ENCODE data around the gene FABP6.
"Not testable (repeated sequence)": the region's sequence is repeated elsewhere in the genome, so short reads cannot be mapped to it uniquely, and the experiment has no call there.

FABP6 gene

DNA sequence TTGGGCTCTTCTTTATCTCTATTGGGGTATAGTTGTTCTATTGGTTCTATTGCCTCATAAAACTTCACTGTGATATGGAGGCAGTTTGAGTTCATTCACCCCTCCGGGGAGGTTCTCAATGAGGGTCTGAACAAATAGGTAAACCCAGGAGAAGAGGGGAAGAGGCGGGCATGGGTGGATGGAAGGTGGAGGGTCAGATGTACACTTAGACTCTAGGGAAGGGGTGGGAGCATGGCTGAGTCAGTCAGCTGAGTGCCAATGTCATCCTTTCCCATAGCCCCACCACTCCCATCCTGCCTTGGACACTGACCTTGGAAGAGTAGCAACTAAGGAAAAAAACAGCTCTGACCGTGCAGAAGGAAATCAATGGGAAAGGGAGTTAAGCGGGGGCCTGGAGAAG lies 9.9 kb upstream of the FABP6 start:
- no peak for DNase-seq (ENCODE audit: low spot score)

DNA sequence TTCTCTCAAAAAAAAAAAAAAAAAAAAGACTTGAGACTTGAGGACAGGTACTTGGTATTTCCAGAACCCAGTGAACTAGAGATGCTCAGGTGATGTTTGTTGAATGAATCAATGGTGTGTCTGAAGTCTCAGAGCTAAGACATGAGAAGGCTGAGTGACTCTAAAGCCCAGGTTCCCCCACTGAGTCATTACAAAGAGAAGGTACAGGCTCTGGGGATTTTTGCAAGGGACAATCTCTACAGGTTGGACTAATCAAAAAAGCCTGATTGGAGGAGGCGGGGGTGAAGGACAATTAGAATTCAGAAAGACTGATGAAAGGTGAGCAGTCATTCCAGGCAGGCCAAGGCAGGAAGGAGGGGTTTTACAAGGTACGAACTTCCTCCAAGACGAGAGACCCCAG lies 8.2 kb upstream of the FABP6 start:
- no peak for DNase-seq (ENCODE audit: low spot score)

DNA sequence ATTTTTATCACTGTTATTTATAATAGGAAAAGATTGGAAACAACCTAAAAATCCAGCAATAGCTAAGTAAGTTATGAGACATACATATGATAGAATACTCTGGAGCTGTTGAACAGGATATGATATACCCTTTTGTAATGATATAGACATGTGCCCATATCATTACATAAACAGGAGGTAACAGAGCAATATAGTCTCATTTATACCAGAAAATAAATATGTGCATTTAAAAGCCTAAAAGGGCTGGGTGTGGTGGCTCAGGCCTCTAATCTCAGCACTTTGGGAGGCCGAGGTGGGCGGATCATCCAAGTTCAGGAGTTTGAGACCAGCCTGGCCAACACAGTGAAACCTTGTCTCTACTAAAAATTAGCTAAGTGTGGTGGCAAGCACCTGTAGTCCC lies 2.3 kb upstream of the FABP6 start:
- DNase-seq (ENCODE audit: low spot score) = no peak

GRCh38 chr5:160230686-160231527 lies 1.6 kb downstream of the FABP6 start:
- no peak for DNase-seq (ENCODE audit: low spot score)

GRCh38 chr5:160231783-160232342 lies 2.6 kb downstream of the FABP6 start:
- DNase-seq (ENCODE audit: low spot score) = no peak

- no peak for DNase-seq (ENCODE audit: low spot score)
These were observed 3.9 kb downstream of the FABP6 start for GRCh38 chr5:160233215-160233614.

DNA sequence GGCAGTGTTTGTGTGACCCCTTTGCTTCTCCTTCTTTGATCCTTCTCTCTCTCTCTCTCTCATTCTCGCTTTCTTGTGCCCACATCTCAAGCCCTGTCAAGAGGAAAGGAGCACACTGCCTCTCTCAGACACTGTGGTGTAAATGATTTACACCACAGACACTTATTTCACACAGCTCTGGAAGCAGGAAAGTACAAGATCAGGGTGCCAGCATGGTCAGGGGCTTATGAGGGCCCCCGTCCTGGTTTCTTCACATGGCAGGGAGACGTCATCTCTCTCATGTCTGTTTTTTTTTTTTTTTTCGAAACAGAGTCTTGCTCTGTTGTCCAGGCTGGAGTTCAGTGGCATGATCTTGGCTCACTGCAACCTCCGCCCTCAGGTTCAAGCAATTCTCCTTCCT lies 6.4 kb downstream of the FABP6 start:
- no peak for DNase-seq (ENCODE audit: low spot score)

DNA sequence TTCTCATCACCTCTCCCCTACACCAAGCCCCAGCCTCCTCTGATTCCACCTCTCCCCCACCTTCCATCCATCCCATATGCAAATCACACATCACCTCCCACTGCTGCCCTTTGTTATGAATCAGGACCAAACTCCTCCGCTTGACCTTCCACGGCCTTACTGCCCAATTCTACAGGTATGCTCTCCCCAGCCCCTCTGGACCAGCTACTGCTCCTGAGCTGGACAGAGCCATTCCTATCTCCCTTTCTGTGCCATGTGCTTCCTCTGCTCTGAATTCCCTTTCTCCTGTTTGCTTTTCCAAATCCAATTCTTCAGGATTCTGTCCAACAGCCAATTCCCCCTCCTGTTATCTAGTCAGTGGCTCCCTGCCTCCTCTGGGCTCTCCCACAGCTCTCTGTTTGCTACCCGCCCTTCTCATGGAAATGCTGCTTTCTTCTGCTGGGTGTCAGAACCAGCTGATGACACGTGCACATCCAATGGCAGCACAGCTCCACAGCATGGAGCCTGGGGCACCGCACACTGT lies 8.3 kb downstream of the FABP6 start:
- no peak for DNase-seq (ENCODE audit: low spot score)

DNA sequence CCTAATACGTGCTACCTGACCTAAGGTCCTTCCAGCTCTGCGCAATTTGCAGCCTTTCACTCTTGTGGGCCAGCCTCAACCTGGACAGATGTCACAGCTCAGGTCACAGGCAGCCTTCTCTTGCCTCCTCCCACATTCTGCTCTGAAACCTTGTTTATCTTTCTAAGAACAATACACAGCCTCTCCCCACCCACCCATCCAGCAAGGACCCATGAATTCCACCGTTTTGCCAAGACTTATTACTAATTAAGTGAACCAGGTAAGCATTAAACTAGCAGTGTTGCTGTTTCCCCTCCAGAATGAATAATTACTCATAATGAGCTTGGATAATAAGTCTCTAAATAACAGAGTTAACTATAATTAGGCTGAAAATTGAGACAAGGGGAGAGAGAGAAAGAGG lies 11.0 kb downstream of the FABP6 start:
- no peak for DNase-seq (ENCODE audit: low spot score)

DNA sequence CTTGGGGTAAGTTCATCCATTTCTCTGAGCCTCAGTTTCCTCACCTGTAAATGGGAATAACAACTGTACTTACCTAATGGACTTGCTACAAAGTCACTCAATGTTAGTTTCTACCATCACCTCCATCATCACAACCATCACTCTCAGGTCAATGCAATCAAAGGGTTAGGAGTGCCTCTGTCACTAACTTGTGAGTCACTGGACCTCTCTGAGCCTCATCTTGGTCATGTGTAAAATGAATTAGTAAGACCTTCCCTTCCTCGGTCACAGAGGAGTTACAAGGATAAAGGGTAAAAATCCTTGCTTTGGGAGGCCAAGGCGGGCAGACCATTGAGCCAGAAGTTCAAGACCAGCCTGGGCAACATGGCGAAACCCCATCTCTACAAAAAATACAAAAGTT lies 12.8 kb downstream of the FABP6 start:
- DNase-seq (ENCODE audit: low spot score) = no peak

- peak; percentile 91 for DNase-seq (ENCODE audit: low spot score)
These were observed 16.3 kb downstream of the FABP6 start for GRCh38 chr5:160245506-160246086.

DNA sequence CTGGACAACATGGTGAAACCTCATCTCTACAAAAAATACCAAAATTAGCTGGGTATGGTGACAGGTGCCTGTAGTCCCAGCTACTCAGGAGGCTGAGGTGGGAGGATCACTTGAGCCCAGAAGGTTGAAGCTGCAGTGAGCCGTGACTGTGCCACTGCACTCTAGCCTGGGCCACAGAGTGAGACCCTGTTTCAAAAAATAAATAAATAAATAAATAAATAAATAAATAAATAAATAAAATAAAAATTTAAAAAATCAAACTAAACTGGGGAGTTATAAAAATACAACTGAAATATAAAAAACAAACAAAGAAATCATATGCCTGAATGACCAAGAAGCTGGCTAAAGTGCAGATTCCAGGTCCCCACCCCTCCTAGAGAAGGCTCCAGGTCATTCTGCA lies 20.3 kb downstream of the FABP6 start:
- DNase-seq (ENCODE audit: low spot score) = not testable (repeated sequence)

GRCh38 chr5:160250226-160250625 lies 20.9 kb downstream of the FABP6 start:
- DNase-seq (ENCODE audit: low spot score) = no peak

GRCh38 chr5:160250826-160251225 lies 21.5 kb downstream of the FABP6 start:
- DNase-seq (ENCODE audit: low spot score) = no peak

DNA sequence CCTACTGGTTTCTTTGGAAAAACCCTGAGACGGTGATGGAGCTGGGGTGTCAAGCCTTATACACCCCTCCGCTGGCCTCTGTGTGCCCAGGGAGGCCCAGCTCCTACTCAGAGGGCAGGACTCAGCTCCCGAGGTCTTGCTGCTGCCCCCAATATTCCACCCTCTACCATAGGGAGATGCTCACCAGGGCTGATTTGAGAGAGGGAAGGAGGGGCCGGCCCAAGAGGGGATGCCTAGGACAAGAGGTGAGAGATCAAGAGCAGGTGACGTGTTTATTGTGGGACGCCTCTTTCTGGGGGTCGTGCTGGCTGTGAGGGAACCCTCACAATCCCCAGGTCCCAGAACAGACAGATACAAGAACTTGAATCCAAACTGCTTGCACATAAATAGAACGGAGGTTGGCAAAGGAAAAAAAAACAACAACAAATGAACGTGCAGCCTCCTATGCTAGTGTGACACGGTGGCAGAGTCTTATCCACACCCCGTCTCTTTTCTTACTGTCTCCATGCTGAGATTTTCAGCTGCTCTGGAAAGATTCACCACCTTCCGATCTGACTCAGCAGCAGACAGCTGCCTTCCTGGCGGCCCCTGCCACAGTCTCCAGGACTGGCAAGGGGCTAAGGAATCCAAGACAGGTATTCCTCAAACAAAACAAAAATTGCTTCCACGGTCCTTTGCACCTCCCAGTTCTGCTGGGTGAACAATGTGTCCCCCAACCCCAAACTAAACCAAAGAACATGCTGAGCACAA lies 22.3 kb downstream of the FABP6 start:
- no peak for DNase-seq (ENCODE audit: low spot score)

- DNase-seq (ENCODE audit: low spot score) = no peak
These were observed 23.6 kb downstream of the FABP6 start for GRCh38 chr5:160252916-160253315.

- DNase-seq (ENCODE audit: low spot score) = no peak
These were observed 24.1 kb downstream of the FABP6 start for GRCh38 chr5:160253441-160253840.

DNA sequence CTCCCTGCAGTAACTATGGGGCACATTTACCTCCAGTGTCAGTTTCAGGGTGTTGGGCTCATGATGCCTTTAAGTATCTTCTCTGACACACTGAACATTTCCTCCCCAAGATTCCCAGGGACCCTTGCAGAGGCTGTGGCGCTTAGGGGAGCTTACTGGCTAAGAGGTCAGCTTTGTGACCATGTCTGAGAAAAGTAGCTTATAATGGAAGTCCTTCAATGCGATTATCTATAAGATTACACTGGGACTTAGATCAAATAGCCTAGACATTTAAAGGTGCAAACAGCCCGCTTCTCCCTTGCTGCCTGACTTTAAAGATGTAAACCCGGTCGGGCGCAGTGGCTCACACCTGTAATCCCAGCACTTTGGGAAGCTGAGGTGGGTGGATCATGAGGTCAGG lies 25.4 kb downstream of the FABP6 start:
- DNase-seq (ENCODE audit: low spot score) = no peak

DNA sequence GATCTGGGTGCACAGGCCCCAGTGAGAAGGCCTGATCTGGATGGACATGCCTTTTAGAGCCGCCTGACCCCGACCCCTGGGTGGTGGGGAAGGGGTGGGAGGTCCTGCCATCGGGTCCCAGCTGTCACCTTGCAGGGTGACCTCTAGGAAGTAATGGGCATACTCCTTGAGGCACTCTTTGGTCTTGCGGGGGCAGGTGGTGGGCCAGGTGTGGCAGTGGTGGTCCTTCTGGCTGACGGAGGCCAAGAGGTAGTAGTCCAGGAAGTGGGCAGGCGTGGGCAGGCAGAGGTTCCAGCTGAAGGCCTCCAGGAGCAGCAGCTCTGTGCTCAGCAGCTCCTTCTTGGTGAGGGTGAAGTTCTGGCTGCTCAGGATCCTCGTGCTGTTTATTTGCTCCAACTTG lies 30.0 kb downstream of the FABP6 start:
- DNase-seq (ENCODE audit: low spot score) = no peak

DNA sequence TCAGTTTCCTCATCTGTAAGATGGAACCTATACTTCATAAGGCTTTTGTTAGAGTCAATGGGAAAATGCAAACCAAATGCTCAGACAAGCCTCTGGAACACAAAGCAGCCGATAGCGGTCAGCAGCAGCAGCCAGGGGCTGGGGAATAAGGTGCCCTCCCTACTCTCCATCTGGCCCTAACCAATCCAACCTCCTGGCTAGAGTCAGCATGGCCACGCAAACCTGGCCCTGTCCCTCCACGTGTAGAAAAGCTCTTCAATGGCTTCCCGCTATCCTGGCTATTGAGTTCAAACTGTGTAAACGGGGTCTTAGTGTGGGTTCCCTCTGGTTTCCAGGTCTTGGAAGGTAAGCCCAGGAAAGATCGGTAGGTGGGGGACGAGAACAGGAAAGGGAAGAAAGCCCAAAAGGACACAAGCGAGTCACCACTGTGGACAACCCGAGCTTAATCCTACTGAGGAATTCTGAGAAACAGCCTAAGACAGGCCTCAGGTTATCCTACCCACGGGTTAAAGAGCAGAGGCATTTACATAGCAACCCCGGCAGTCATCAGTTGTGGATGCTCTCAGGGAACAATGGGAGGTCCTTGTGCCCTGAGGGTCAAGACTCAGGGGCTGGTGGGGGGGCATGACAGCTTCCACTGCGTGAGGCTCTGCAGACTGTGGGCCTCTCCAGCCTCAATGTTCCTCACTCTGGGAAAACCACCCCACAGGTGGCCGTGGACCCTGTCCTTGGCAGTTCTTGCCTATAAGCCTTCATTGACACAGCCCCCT lies 30.9 kb downstream of the FABP6 start:
- no peak for DNase-seq (ENCODE audit: low spot score)

Data from SK-N-DZ (cell line).